Glutamatergic neuron (in vitro differentiated cells): ENCODE measurements around the gene HRH4. TPM values are rescaled to one million over a fixed set of nuclear protein-coding genes. Genes with fewer than 3 reads are reported as not detected.

Experiments
- DNase-seq: peaks from one replicate; pipeline ENCODE4 v3.0.0; 2022
- H3K27ac Mint-ChIP-seq: one replicate; pipeline ENCODE4 v1.8.0; 2020; ENCODE audit warnings: mild to moderate bottlenecking, mixed read lengths, inconsistent platforms; ENCODE audit not compliant: unreplicated experiment
- H3K27me3 Mint-ChIP-seq: one replicate; pipeline ENCODE4 v1.8.0; 2020; ENCODE audit warnings: mild to moderate bottlenecking, moderate library complexity, mixed read lengths, inconsistent platforms; ENCODE audit not compliant: unreplicated experiment
- H3K36me3 Mint-ChIP-seq: one replicate; pipeline ENCODE4 v1.8.0; 2020; ENCODE audit warnings: mild to moderate bottlenecking, mixed read lengths, inconsistent platforms; ENCODE audit not compliant: unreplicated experiment
- H3K4me1 Mint-ChIP-seq: one replicate; pipeline ENCODE4 v1.8.0; 2020; ENCODE audit warnings: mild to moderate bottlenecking, low read depth, mixed read lengths, inconsistent platforms; ENCODE audit not compliant: unreplicated experiment
- H3K4me3 Mint-ChIP-seq: one replicate; pipeline ENCODE4 v1.8.0; 2020; ENCODE audit warnings: mild to moderate bottlenecking, mixed read lengths, inconsistent platforms; ENCODE audit not compliant: unreplicated experiment
- H3K9me3 Mint-ChIP-seq: one replicate; pipeline ENCODE4 v1.8.0; 2020; ENCODE audit warnings: mild to moderate bottlenecking, moderate library complexity, mixed read lengths, inconsistent platforms; ENCODE audit not compliant: unreplicated experiment
- CTCF ChIP-seq: fragments of 200-600 bp; sonication (generic); IDR thresholded peaks from one replicate; pipeline ENCODE4 v1.5.0; 2021; ENCODE audit not compliant: partially characterized antibody, unreplicated experiment
- total RNA-seq: library from RNA; stranded (reverse); fragmentation: NEBNext Ultra II Directional; extraction: Animal tissue kit (Norgen Biotek cat#: 25700); gene quantifications from one replicate; pipeline ENCODE4 v1.2.1, GENCODE V29; 2021; ENCODE audit not compliant: unreplicated experiment

The HRH4 gene
- total RNA-seq, 1 donor from 2014 or later = not detected

DNA sequence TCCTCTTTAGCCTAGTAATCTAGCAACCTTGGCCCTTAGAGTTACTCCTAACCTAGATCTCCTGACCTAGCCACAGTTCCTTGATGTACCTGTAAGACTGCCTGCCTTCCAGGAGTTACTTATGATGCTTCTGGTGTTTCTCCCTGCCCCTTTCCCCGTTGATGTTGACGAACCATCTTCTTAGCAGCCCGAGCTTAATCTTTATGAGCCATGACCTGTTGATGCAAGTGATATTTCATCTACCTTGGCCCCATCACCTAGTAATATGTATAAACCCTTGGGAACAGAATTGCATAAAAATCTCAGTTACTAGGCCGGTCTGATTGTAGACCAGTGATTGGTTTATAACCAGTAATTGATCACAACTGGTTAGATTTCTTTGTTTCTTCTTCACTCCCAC lies 31.2 kb upstream of the HRH4 start:
- no peaks in the 10 kb centered on the region for H3K27me3 Mint-ChIP-seq
- TF ChIP-seq CTCF = no peak
- peaks cover 12% of the 10 kb centered on the region for H3K4me1 Mint-ChIP-seq
- DNase-seq = no peak
- H3K36me3 Mint-ChIP-seq = no peaks in the 10 kb centered on the region
- H3K27ac Mint-ChIP-seq = no peak overlapping the region
- H3K9me3 Mint-ChIP-seq = peaks cover 3% of the 10 kb centered on the region
- no peak overlapping the region for H3K4me3 Mint-ChIP-seq

DNA sequence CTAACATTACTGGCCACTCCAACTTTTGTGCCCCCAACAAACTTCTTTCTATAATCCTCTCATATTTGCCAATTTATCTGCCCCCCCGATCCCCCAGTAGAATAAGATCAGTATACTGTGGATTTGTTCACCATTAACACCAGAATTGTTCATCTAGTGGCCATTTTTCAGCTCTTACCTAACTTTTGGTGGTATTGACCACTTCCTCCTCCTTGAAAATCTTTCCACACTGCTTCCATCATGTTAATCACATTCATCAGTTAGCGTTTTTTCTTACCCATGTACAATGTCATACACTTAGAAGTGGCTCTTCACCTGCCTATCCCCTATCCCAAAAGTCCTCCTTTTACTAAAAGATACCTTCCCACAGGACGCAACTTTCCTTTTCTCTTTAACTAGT lies 27.8 kb upstream of the HRH4 start:
- no peak for DNase-seq
- Mint-ChIP-seq H3K4me1 (peaks cover 6% of the 10 kb centered on the region), H3K27me3 (peaks cover 2% of the 10 kb centered on the region), H3K27ac (no peak overlapping the region), H3K36me3 (no peaks in the 10 kb centered on the region), H3K4me3 (no peak overlapping the region), H3K9me3 (no peaks in the 10 kb centered on the region)
- TF ChIP-seq CTCF = no peak

DNA sequence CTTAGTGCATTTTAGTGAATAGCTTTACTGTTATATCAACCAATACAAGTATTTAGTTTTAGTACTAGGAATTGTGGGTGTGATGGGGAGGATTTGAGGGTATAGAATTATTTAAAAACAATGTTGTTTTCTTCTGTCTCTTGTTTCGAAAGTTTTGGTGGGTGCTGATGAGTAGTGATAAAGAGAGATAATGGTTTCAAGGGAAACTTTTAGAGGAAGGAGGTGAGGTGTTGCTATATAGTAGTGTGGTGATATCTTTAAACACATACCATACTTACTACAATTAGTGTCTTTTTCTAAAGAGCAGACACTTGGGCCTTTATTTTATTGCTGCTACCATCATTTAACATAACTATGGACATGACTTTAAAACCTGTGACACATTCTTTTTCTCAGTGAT lies 23.5 kb upstream of the HRH4 start:
- H3K4me3 Mint-ChIP-seq = no peak overlapping the region
- H3K36me3 Mint-ChIP-seq = no peaks in the 10 kb centered on the region
- no peak for DNase-seq
- no peak overlapping the region for H3K27ac Mint-ChIP-seq
- peaks cover 2% of the 10 kb centered on the region for H3K27me3 Mint-ChIP-seq
- H3K4me1 Mint-ChIP-seq = no peaks in the 10 kb centered on the region
- no peak for TF ChIP-seq CTCF
- H3K9me3 Mint-ChIP-seq = no peaks in the 10 kb centered on the region

- Mint-ChIP-seq H3K4me3 (no peak overlapping the region), H3K27me3 (no peaks in the 10 kb centered on the region), H3K27ac (no peak overlapping the region), H3K36me3 (no peaks in the 10 kb centered on the region), H3K4me1 (no peaks in the 10 kb centered on the region), H3K9me3 (no peaks in the 10 kb centered on the region)
- no peak for DNase-seq
- TF ChIP-seq CTCF = no peak
These were observed 16.6 kb upstream of the HRH4 start for GRCh38 chr18:24443870-24444269.

GRCh38 chr18:24446453-24446852 lies 14.0 kb upstream of the HRH4 start:
- Mint-ChIP-seq H3K27me3 (no peaks in the 10 kb centered on the region), H3K36me3 (no peaks in the 10 kb centered on the region)

More at GRCh38 chr18:24446453-24446852, 14.0 kb upstream of the HRH4 start:
- no peak overlapping the region for H3K4me3 Mint-ChIP-seq
- H3K9me3 Mint-ChIP-seq = no peaks in the 10 kb centered on the region
- H3K27ac Mint-ChIP-seq = no peak overlapping the region
- no peak for TF ChIP-seq CTCF
- no peak for DNase-seq
- no peaks in the 10 kb centered on the region for H3K4me1 Mint-ChIP-seq
